Endothelial cell of umbilical vein (primary cell): ENCODE data around the gene PRC1. TPM values are rescaled to one million over a fixed set of nuclear protein-coding genes. Genes with fewer than 3 reads are reported as not detected.

Experiments
- BruUV-seq: library from RNA; stranded (reverse); fragments of 400-500 nt; replicated peaks from 2 replicates; lab custom pipeline; 2021; lab: Mats Ljungman, UMichigan
- CTCF ChIA-PET: fragments of 300-600, 350-600 bp; sonication (Branson Sonifier 250); formaldehyde crosslinking; loops from one replicate; lab custom pipeline; 2021; ENCODE audit warnings: antibody characterized with exemption, inconsistent platforms; lab: Charles Lee
- POLR2A ChIA-PET: fragments of 300-600, 350-600 bp; sonication (Branson Sonifier 250); formaldehyde crosslinking; loops from one replicate; lab custom pipeline; 2021; ENCODE audit warnings: antibody characterized with exemption, inconsistent platforms; lab: Charles Lee
- DNase-seq: peaks from one replicate; pipeline ENCODE4 v3.0.0-alpha.2; 2011; ENCODE audit warnings: low read depth, low spot score
- FAIRE-seq: peaks from 2 replicates; lab custom pipeline; 2011; peaks lifted over from hg19 to GRCh38; lab: Jason Lieb, UNC
- H2AFZ ChIP-seq: 2 replicates; pipeline ENCODE4 v1.6.0; 2012; ENCODE audit warnings: low read depth, low read length, control low read depth, inconsistent platforms
- H3K27ac ChIP-seq: 2 replicates; pipeline ENCODE4 v1.5.1; 2011; ENCODE audit warnings: low read depth, mild to moderate bottlenecking, control low read depth, low read length, moderate library complexity; ENCODE audit not compliant: insufficient read depth
- H3K27me3 ChIP-seq, 2 experiments: 2 replicates each; pipeline versions ENCODE4 v1.6.0 to v1.6.1; 2011; ENCODE audit warnings: low read length in 2 of 2, mixed read lengths in 1 of 2; ENCODE audit not compliant: control insufficient read depth in 2 of 2, insufficient read depth in 2 of 2
- H3K36me3 ChIP-seq, 2 experiments: 2 replicates in 1 of 2; 3 replicates in 1 of 2; pipeline ENCODE4 v1.5.1; 2011; ENCODE audit warnings: low read length in 2 of 2, mild to moderate bottlenecking in 1 of 2, moderate library complexity in 1 of 2; ENCODE audit not compliant: control insufficient read depth in 2 of 2, insufficient read depth in 2 of 2; ENCODE audit errors: extremely low read depth in 1 of 2
- H3K4me1 ChIP-seq: 3 replicates; pipeline ENCODE4 v1.5.1; 2011; ENCODE audit warnings: mild to moderate bottlenecking, low read length; ENCODE audit not compliant: control insufficient read depth, insufficient read depth; ENCODE audit errors: extremely low read depth
- H3K4me2 ChIP-seq: 2 replicates; pipeline ENCODE4 v1.6.1; 2011; ENCODE audit warnings: low read length, control low read depth, mixed read lengths; ENCODE audit not compliant: insufficient read depth
- H3K4me3 ChIP-seq, 3 experiments: fragments of 200-600 bp in 1 of 3; sonication (generic), shearing (Covaris generic) in 1 of 3; replicated peaks in 1 of 3; 2 replicates each; pipeline ENCODE4 v1.5.1; 2011 to 2016; ENCODE audit warnings: control low read depth in 3 of 3, low read length in 3 of 3, mild to moderate bottlenecking in 2 of 3, inconsistent platforms in 1 of 3, low read depth in 1 of 3, moderate library complexity in 1 of 3; ENCODE audit not compliant: insufficient read depth in 1 of 3
- H3K79me2 ChIP-seq: 2 replicates; pipeline ENCODE4 v1.6.0; 2012; ENCODE audit warnings: low read length, inconsistent platforms; ENCODE audit not compliant: control insufficient read depth, insufficient read depth
- H3K9ac ChIP-seq: replicated peaks from 2 replicates; pipeline ENCODE3; 2011; ENCODE audit warnings: low read length, control low read depth; ENCODE audit not compliant: insufficient read depth; ENCODE audit errors: extremely low read depth
- H3K9me1 ChIP-seq: replicated peaks from 3 replicates; pipeline ENCODE4 v1.6.0; 2011; ENCODE audit warnings: mild to moderate bottlenecking, low read length; ENCODE audit not compliant: control insufficient read depth, insufficient read depth; ENCODE audit errors: extremely low read depth
- H3K9me3 ChIP-seq: replicated peaks from 2 replicates; pipeline ENCODE4 v1.5.1; 2012; ENCODE audit warnings: low read length, inconsistent platforms; ENCODE audit not compliant: control insufficient read depth, insufficient read depth
- H4K20me1 ChIP-seq: replicated peaks from 2 replicates; pipeline ENCODE3; 2011; ENCODE audit warnings: mild to moderate bottlenecking, low read length; ENCODE audit not compliant: control insufficient read depth, insufficient read depth; ENCODE audit errors: extremely low read depth
- EZH2 ChIP-seq: IDR thresholded peaks from 2 replicates; pipeline ENCODE4 v1.6.1; 2012; ENCODE audit warnings: borderline replicate concordance, low read depth, mild to moderate bottlenecking, moderate library complexity, low read length, inconsistent platforms; ENCODE audit not compliant: severe bottlenecking
- FOS ChIP-seq: IDR thresholded peaks from 2 replicates; pipeline ENCODE4 v1.6.1; 2011; ENCODE audit warnings: mild to moderate bottlenecking, low read length, moderate library complexity, borderline replicate concordance; ENCODE audit not compliant: insufficient read depth
- GATA2 ChIP-seq: IDR thresholded peaks from 2 replicates; pipeline ENCODE4 v1.7.0; 2011; ENCODE audit warnings: low read depth, mild to moderate bottlenecking, moderate library complexity, mixed read lengths, low read length; ENCODE audit not compliant: insufficient read length, insufficient read depth
- JUN ChIP-seq: IDR thresholded peaks from 2 replicates; pipeline ENCODE4 v1.6.1; 2011; ENCODE audit warnings: borderline replicate concordance, low read depth; ENCODE audit not compliant: insufficient read length, insufficient read depth
- MYC ChIP-seq: IDR thresholded peaks from one replicate; pipeline ENCODE4 v1.6.1; 2011; ENCODE audit warnings: mild to moderate bottlenecking, low read depth, low read length
- POLR2A ChIP-seq: IDR thresholded peaks from 2 replicates; pipeline ENCODE4 v1.6.1; 2012; ENCODE audit warnings: low read depth, mild to moderate bottlenecking, control low read depth, low read length
- POLR2AphosphoS5 ChIP-seq: IDR thresholded peaks from 2 replicates; pipeline ENCODE4 v1.6.1; 2012; ENCODE audit warnings: low read depth, mild to moderate bottlenecking, control low read depth, low read length, moderate library complexity; ENCODE audit not compliant: insufficient read depth
- dilution Hi-C: fragments of 300-500 bp; cut with MboI; formaldehyde crosslinking; loops from one replicate; pipeline ENCODE4 v1.15.0; 2019; ENCODE audit warnings: low sequenced_read_pairs; ENCODE audit not compliant: extremely low pct_ligation_motif_present
- intact Hi-C: fragments of 100-400 bp; cut with micrococcal nuclease; formaldehyde crosslinking; loops from one replicate; pipeline ENCODE4 v1.10.0; 2022
- polyA plus RNA-seq, 4 experiments: library from polyadenylated mRNA; depleted of rRNA in 3 of 4; stranded (reverse) in 3 of 4; unstranded in 1 of 4; fragments of >200 nt; gene quantifications; 2 replicates each; pipeline versions ENCODE4 v1.2.1 to v1.2.3, GENCODE V29; 2011 to 2012; ENCODE audit warnings: missing spikeins in 1 of 4
- total RNA-seq: library from RNA; stranded (reverse); gene quantifications from 2 replicates; pipeline ENCODE4 v1.2.3, GENCODE V29; 2021
- TF ChIP-seq, protein P1 (sequence below), 2 donors: IDR thresholded peaks; 1 replicate in 1 of 2; 2 replicates in 1 of 2; pipeline ENCODE4 v1.5.1; 2011; ENCODE audit warnings: low read length in 2 of 2, mild to moderate bottlenecking in 2 of 2, moderate library complexity in 2 of 2, control low read depth in 1 of 2, inconsistent platforms in 1 of 2, low read depth in 1 of 2; ENCODE audit not compliant: insufficient read depth in 1 of 2; ENCODE audit errors: extremely low read depth in 1 of 2
- TF ChIP-seq, protein P2 (sequence below): IDR thresholded peaks from 2 replicates; pipeline ENCODE4 v1.6.1; 2011; ENCODE audit not compliant: insufficient read depth, insufficient read length

Gene PRC1
- total and polyA plus RNA-seq, 2 donors (not counting 3 experiments of a cell fraction or from before 2014, with no cell fraction given), result 171 to 280 TPM

DNA sequence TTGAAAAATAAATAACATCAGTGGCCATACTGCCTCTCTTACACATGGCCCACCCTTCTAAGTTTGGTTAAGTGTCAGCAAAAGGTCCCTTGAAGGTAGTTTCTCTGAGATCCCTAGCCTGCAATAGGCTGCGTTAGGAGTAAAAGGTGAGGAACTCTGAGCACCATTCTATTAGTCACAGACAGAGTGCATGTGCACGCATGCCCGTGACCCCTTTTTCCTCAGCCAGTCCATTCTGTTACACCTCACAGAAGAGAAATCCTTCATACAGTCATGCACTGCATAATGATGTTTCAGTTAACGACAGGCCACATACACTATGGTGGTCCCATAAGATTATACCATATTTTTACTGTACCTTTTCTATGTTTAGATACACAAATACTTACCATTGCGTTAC lies 27.1 kb downstream of the PRC1 start:
- TF ChIP-seq, protein P1, sequence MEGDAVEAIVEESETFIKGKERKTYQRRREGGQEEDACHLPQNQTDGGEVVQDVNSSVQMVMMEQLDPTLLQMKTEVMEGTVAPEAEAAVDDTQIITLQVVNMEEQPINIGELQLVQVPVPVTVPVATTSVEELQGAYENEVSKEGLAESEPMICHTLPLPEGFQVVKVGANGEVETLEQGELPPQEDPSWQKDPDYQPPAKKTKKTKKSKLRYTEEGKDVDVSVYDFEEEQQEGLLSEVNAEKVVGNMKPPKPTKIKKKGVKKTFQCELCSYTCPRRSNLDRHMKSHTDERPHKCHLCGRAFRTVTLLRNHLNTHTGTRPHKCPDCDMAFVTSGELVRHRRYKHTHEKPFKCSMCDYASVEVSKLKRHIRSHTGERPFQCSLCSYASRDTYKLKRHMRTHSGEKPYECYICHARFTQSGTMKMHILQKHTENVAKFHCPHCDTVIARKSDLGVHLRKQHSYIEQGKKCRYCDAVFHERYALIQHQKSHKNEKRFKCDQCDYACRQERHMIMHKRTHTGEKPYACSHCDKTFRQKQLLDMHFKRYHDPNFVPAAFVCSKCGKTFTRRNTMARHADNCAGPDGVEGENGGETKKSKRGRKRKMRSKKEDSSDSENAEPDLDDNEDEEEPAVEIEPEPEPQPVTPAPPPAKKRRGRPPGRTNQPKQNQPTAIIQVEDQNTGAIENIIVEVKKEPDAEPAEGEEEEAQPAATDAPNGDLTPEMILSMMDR (IDR thresholded peaks at IDR 0.05; ENCODE audit: extremely low read depth in 1 of 2, insufficient read depth in 1 of 2, low read depth in 1 of 2, low read length in 2 of 2), result no peak
- TF ChIP-seq POLR2A (no peak), EZH2 (no peak), FOS (no peak), GATA2 (no peak), MYC (no peak), POLR2AphosphoS5 (no peak), JUN (no peak)
- TF ChIP-seq, protein P2, sequence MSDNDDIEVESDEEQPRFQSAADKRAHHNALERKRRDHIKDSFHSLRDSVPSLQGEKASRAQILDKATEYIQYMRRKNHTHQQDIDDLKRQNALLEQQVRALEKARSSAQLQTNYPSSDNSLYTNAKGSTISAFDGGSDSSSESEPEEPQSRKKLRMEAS, result no peak
- CTCF ChIA-PET, result interaction anchor here (3.5 kb wide), 1 partner anchor 10 kb away, joined by 29 read pairs; no protein-coding TSS in a partner anchor
- POLR2A ChIA-PET, result no interaction called here
- no peak overlapping the region for H3K4me3 ChIP-seq
- H3K4me1 ChIP-seq, result no peaks in the 10 kb centered on the region
- DNase-seq (no peak), FAIRE-seq (no peak)
- H3K36me3 ChIP-seq, result peaks cover 6 to 34% of the 10 kb centered on the region in 2 experiments
- no TSS peak for BruUV-seq
- no peak overlapping the region for H3K4me2 ChIP-seq
- no peaks in the 10 kb centered on the region for H3K9me3 ChIP-seq
- no peaks in the 10 kb centered on the region for H3K79me2 ChIP-seq
- no peaks in the 10 kb centered on the region for H3K27me3 ChIP-seq
- H3K9ac ChIP-seq, result no peak overlapping the region
- no peak overlapping the region for H3K27ac ChIP-seq
- dilution Hi-C loops, result no loop called here
- H2AFZ ChIP-seq, result no peak overlapping the region
- no peaks in the 10 kb centered on the region for H4K20me1 ChIP-seq
- intact Hi-C loops, result no loop called here
- H3K9me1 ChIP-seq, result no peaks in the 10 kb centered on the region
